ENCODE data around the gene AFMID.

DNA sequence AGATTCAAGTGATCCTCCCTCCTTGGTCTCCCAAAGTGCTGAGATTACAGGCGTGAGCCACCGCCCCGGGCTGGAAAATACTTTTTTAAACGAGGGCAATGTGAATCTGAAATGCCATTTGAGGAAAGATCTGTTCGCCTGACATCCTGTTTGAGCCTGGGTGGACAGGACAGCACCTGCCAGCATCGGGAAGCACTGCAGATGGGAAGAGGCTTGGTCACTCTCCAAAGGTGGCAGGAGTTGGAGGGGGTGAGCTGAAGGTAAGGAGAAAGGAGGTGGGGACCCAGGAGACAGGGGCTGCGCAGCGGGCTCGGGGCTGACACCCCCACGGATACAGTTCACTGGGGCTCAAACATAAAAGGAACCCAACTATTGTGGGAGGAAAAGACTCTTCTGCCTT is 22.9 kb downstream of the AFMID start:
- TF ChIP-seq, protein P1, sequence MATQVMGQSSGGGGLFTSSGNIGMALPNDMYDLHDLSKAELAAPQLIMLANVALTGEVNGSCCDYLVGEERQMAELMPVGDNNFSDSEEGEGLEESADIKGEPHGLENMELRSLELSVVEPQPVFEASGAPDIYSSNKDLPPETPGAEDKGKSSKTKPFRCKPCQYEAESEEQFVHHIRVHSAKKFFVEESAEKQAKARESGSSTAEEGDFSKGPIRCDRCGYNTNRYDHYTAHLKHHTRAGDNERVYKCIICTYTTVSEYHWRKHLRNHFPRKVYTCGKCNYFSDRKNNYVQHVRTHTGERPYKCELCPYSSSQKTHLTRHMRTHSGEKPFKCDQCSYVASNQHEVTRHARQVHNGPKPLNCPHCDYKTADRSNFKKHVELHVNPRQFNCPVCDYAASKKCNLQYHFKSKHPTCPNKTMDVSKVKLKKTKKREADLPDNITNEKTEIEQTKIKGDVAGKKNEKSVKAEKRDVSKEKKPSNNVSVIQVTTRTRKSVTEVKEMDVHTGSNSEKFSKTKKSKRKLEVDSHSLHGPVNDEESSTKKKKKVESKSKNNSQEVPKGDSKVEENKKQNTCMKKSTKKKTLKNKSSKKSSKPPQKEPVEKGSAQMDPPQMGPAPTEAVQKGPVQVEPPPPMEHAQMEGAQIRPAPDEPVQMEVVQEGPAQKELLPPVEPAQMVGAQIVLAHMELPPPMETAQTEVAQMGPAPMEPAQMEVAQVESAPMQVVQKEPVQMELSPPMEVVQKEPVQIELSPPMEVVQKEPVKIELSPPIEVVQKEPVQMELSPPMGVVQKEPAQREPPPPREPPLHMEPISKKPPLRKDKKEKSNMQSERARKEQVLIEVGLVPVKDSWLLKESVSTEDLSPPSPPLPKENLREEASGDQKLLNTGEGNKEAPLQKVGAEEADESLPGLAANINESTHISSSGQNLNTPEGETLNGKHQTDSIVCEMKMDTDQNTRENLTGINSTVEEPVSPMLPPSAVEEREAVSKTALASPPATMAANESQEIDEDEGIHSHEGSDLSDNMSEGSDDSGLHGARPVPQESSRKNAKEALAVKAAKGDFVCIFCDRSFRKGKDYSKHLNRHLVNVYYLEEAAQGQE (IDR thresholded peaks at IDR 0.05; ENCODE audit: insufficient replicate concordance, low read depth) = no peak
- TF ChIP-seq, protein P2, sequence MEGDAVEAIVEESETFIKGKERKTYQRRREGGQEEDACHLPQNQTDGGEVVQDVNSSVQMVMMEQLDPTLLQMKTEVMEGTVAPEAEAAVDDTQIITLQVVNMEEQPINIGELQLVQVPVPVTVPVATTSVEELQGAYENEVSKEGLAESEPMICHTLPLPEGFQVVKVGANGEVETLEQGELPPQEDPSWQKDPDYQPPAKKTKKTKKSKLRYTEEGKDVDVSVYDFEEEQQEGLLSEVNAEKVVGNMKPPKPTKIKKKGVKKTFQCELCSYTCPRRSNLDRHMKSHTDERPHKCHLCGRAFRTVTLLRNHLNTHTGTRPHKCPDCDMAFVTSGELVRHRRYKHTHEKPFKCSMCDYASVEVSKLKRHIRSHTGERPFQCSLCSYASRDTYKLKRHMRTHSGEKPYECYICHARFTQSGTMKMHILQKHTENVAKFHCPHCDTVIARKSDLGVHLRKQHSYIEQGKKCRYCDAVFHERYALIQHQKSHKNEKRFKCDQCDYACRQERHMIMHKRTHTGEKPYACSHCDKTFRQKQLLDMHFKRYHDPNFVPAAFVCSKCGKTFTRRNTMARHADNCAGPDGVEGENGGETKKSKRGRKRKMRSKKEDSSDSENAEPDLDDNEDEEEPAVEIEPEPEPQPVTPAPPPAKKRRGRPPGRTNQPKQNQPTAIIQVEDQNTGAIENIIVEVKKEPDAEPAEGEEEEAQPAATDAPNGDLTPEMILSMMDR (IDR thresholded peaks at IDR 0.05; ENCODE audit: insufficient read depth, low read length) = no peak
- no peak for TF ChIP-seq POLR2AphosphoS5 (IDR thresholded peaks at IDR 0.05; ENCODE audit: low read depth)
- no peak for TF ChIP-seq GABPA (IDR thresholded peaks at IDR 0.05; ENCODE audit: low read depth)
- no peak for TF ChIP-seq SPI1 (IDR thresholded peaks at IDR 0.05; ENCODE audit: borderline replicate concordance, low read depth)
